Activated naive CD4-positive, alpha-beta T cell treated with anti-CD3 and anti-CD28 coated beads for 36 hours (primary cell): ENCODE data around the gene FOLH1. TPM values are rescaled to one million over a fixed set of nuclear protein-coding genes. Genes with fewer than 3 reads are reported as not detected.
"Not testable (repeated sequence)": the region's sequence is repeated elsewhere in the genome, so short reads cannot be mapped to it uniquely, and the experiment has no call there.

Source experiments
- CTCF ChIA-PET: fragments of 350-600 bp; sonication (Branson Sonifier 250); formaldehyde crosslinking; loops from one replicate; lab custom pipeline; 2021; ENCODE audit warnings: antibody characterized with exemption; lab: Charles Lee
- DNase-seq: peaks from one replicate; pipeline ENCODE4 v3.0.0-alpha.2; 2020
- H3K27ac Mint-ChIP-seq: one replicate; pipeline ENCODE4 v1.8.0; 2021; ENCODE audit warnings: mild to moderate bottlenecking, mixed read lengths
- H3K27me3 Mint-ChIP-seq: one replicate; pipeline ENCODE4 v1.8.0; 2021; ENCODE audit warnings: low read depth, mixed read lengths
- H3K36me3 Mint-ChIP-seq: one replicate; pipeline ENCODE4 v1.8.0; 2021; ENCODE audit warnings: low read depth, mixed read lengths
- H3K4me1 Mint-ChIP-seq: one replicate; pipeline ENCODE4 v1.8.0; 2021; ENCODE audit warnings: low read depth, mixed read lengths
- H3K4me3 Mint-ChIP-seq: one replicate; pipeline ENCODE4 v1.8.0; 2021; ENCODE audit warnings: mild to moderate bottlenecking, moderate library complexity, mixed read lengths
- H3K9me3 Mint-ChIP-seq: one replicate; pipeline ENCODE4 v1.8.0; 2021; ENCODE audit warnings: mixed read lengths
- intact Hi-C: fragments of 100-400 bp; cut with micrococcal nuclease; formaldehyde crosslinking; loops from one replicate; pipeline ENCODE4 v1.15.1; 2023
- total RNA-seq, 2 experiments: library from RNA; stranded (reverse); gene quantifications; one replicate each; pipeline ENCODE4 v1.2.3, GENCODE V29; 2021

The FOLH1 gene
- total RNA-seq, 2 experiments from 2014 or later, result not detected

DNA sequence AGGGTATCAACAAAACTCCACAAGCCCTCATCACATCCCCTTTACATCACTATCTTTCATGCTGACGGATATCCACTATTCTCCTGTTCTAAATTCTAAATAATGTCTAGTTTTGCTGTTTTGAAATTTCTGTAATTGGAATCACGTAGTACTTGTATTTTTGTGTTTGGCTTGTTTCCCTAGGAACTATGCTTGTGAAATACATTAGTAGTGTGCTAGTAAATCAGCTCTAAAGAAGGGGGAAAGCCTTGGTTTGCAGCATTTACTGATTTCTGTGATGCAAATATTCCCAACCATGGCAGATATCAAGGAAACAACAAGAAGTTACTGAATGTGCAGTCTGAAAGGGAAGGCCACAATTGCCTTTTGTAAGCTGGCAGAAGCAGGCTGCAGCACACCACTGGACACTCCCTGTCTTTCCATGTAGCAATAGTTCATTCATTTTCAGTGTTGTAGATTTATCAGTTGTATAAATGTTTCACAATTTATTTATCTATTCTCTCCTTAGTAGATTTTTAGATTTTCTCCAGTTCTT, 4.7 kb upstream of the FOLH1 start:
- CTCF ChIA-PET, result no interaction called here
- DNase-seq, result no peak

DNA sequence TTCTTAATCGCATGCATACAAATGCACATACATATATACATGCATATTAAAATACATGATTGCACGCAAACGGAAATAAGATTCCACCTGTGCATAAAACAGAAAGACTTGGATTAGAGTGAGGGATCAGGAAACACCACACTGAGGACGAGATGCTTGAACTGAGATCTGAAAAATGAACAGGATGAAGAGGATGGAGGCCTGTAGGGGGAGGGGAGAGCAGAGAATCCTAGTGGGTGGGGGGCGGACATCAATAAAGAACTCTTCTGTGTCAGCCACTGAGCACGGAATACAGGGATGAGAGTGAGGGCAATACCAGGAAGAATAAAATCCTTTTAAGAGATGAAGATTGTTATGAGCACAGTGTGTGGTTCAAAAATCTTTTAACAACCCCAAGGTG, 1.4 kb downstream of the FOLH1 start:
- H3K27ac Mint-ChIP-seq, H3K4me3 Mint-ChIP-seq, H3K9me3 Mint-ChIP-seq, H3K4me1 Mint-ChIP-seq, H3K36me3 Mint-ChIP-seq, DNase-seq, CTCF ChIA-PET, H3K27me3 Mint-ChIP-seq, intact Hi-C loops: not testable (repeated sequence)

More for the DNA sequence above, 4.7 kb upstream of the FOLH1 start:
- Mint-ChIP-seq H3K4me1 (peaks cover 2% of the 10 kb centered on the region), H3K9me3 (no peaks in the 10 kb centered on the region), H3K27ac (no peak overlapping the region), H3K4me3 (no peak overlapping the region), H3K36me3 (no peaks in the 10 kb centered on the region), H3K27me3 (no peaks in the 10 kb centered on the region)
- intact Hi-C loops, result no loop called here

DNA sequence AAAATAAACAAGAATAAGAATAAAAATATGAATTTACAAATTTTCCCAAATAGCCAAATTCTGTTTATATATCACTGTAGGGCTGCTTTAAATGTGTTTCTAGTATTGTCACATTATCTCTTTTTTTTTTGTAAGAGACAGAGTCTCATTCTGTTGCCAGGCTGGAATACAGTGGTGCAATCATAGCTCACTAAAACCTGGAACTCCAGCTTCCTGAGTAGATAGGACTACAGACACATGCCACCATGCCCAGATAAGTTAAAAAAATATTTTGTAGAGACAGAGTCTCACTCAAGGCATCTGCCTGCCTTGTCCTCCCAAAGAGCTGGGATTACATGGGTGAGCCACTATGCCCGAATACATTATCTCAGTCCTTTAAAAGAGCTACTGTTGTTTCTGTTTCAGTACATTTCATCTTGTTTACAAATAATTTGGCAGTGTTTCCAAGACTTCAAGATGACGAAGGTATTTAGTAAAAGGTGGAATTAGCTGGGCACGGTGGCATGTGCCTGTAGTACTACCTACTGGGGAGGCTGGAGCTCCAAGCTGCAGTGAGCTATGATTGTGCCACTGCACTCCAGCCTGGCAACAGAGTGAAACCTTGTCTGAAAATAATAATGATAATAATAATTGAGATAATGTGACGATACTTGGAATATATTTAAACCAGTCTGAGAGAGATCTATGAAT, 6.0 kb downstream of the FOLH1 start:
- Mint-ChIP-seq H3K4me3 (no peak overlapping the region), H3K4me1 (no peaks in the 10 kb centered on the region), H3K36me3 (no peaks in the 10 kb centered on the region), H3K27me3 (peaks cover 3% of the 10 kb centered on the region), H3K27ac (no peak overlapping the region), H3K9me3 (no peaks in the 10 kb centered on the region)
- CTCF ChIA-PET, result no interaction called here
- intact Hi-C loops, result no loop called here
- DNase-seq, result no peak

DNA sequence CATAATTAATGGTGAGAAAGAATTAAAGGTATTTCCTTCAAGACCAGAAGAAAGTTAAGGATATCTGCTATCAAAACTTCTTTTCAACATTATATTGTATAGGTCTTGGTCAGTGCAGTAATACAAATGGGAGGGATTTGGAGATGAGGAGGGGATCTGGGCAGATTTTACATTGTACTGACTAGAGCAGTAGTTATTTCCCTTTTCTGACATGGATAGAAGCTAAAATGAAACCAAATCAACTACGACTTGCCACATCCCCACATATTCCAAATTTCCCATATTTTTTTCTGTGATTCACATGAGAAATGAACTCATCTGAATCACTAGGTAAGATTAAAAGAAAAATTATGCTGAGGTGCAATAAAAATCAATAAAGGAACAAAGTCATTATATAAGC, 11.6 kb downstream of the FOLH1 start:
- H3K27ac Mint-ChIP-seq, DNase-seq, H3K27me3 Mint-ChIP-seq, intact Hi-C loops, H3K9me3 Mint-ChIP-seq, CTCF ChIA-PET, H3K4me3 Mint-ChIP-seq, H3K36me3 Mint-ChIP-seq, H3K4me1 Mint-ChIP-seq: not testable (repeated sequence)

DNA sequence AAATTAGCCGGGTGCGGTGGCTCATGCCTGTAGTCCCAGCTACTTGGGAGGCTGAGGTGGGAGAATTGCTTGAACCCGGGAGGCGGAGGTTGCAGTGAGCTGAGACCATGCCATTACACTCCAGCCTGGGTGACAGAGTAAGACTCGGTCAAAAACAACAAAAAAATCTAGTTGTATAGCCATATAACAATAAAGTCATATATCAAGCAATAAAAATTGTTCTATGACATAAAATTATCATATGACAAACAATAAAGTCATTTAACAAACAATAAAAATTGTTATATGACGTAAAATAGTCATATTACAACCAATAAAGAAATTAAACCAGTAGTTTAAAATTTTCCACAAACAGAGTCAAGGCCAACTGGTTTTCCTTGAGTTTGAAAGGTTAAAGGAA, 12.4 kb downstream of the FOLH1 start:
- H3K4me1 Mint-ChIP-seq, intact Hi-C loops, DNase-seq, H3K9me3 Mint-ChIP-seq, H3K36me3 Mint-ChIP-seq, CTCF ChIA-PET, H3K4me3 Mint-ChIP-seq, H3K27me3 Mint-ChIP-seq, H3K27ac Mint-ChIP-seq: not testable (repeated sequence)

DNA sequence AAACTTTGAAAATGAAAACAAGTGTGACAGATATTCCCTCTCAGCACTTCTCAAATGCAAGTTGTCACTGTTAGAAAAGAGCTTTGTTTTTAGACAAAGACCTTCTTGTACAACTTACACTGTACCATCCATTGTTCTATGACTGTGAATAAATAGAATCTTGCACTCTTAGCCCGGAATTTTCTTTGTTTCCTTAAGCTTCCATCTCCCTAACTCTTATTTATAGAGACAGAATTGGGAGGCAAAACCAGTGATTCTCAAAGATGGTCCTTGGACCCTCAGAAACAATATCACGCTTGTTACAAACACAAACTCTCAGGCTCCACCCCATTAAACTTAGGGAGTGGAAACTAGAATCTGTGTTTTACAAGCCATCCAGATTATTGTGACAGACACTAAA, 18.1 kb downstream of the FOLH1 start:
- H3K27me3 Mint-ChIP-seq, CTCF ChIA-PET, DNase-seq, H3K4me3 Mint-ChIP-seq, intact Hi-C loops, H3K9me3 Mint-ChIP-seq, H3K4me1 Mint-ChIP-seq, H3K36me3 Mint-ChIP-seq, H3K27ac Mint-ChIP-seq: not testable (repeated sequence)

DNA sequence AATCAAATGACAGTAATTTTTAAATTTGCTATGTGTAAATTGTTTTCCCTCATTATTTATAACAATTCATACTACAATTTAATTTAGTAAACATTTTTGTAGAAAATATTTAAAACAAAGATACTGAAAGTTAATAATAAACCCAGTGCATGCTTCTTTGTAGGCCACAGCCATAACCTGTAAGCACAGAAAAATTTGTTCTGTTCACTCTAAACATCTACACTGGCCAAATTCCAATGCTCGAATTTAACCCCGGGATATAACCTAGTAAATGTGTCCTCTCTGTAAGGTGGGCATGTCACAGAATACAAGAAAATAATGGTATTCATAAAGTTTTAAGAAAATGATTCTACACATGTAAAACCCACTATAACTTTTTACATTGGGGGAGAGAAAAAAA, 22.2 kb downstream of the FOLH1 start:
- DNase-seq, CTCF ChIA-PET, H3K4me3 Mint-ChIP-seq, H3K27ac Mint-ChIP-seq, H3K9me3 Mint-ChIP-seq, H3K36me3 Mint-ChIP-seq, intact Hi-C loops, H3K4me1 Mint-ChIP-seq, H3K27me3 Mint-ChIP-seq: not testable (repeated sequence)

DNA sequence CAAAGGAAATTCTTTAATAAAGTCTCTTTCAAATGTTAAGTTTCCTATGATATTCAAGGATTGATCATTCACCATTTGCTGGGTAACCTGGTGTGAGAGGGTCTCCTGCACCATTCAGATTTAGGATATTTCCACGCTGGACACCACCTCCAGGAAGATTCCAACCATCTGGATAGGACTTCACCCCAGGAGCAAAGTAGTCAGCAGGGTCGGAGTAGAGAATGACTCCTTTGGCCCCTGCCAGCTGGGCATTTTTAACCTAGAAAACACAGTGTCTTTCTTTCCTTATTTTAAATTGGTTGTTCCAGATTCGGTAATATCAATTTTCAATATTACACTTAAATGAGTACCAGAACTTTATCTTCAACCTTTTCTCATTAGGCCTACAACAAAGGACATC, 22.8 kb downstream of the FOLH1 start:
- H3K9me3 Mint-ChIP-seq, H3K36me3 Mint-ChIP-seq, H3K4me1 Mint-ChIP-seq, H3K4me3 Mint-ChIP-seq, intact Hi-C loops, H3K27me3 Mint-ChIP-seq, H3K27ac Mint-ChIP-seq, DNase-seq, CTCF ChIA-PET: not testable (repeated sequence)

DNA sequence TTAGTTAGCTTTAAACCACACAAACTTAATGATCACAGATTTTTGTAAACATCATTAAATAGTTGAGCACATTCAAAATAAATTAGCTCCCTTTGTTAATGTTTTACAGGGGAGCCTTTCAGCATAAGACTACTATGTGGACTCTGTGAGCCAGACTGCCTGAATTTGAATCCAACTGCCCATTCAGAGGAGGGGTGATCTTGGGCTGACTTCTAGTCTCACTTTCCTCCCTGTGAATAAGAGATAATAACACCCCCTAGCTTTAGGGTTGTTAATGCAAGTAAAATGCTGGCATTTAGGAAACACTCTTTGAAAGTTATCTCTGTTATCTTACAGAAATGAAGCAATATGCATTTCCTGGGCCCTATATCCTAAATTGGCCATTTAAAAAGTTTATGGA, 23.6 kb downstream of the FOLH1 start:
- H3K27me3 Mint-ChIP-seq, CTCF ChIA-PET, intact Hi-C loops, H3K27ac Mint-ChIP-seq, H3K9me3 Mint-ChIP-seq, H3K4me3 Mint-ChIP-seq, H3K4me1 Mint-ChIP-seq, H3K36me3 Mint-ChIP-seq, DNase-seq: not testable (repeated sequence)

DNA sequence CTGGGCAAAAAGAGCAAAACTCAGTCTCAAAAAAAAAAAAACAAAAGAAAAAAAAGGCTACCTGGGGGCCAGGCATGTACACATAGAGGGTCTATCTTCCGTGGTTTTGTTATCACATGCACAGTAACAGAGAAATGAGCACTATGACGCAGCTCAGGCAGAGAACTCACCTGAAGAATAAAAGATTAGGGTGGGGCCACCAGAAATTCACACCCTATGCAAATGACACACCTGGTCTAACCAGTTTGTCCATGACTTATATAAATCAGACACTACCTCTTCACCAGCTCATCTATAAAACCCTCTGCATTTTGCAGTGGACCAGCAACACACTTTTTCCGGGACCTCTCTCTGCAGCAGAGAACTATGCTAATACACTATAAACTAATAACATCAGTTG, 30.5 kb downstream of the FOLH1 start:
- H3K4me3 Mint-ChIP-seq, intact Hi-C loops, DNase-seq, H3K27me3 Mint-ChIP-seq, CTCF ChIA-PET, H3K36me3 Mint-ChIP-seq, H3K27ac Mint-ChIP-seq, H3K9me3 Mint-ChIP-seq, H3K4me1 Mint-ChIP-seq: not testable (repeated sequence)

DNA sequence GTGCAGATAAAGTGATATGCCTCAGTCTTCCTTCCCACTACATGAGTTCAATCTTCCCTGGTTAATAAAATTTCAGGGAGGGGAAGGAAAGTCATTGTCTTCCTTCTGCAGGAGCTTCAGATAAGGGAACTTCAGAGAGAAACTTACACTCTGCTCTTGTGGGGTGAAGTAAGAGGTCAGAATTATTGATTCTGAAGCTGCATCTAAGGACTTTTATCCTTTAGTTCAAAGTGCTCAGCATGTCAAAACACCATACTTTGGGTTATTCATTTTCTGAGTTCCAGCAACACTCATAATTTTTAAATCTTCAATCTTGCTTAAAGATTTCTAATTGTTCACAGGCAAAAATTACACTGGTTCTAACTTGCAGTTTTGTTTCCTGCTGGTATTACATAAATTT, 33.0 kb downstream of the FOLH1 start:
- intact Hi-C loops, H3K36me3 Mint-ChIP-seq, DNase-seq, H3K27me3 Mint-ChIP-seq, CTCF ChIA-PET, H3K4me1 Mint-ChIP-seq, H3K4me3 Mint-ChIP-seq, H3K27ac Mint-ChIP-seq, H3K9me3 Mint-ChIP-seq: not testable (repeated sequence)

DNA sequence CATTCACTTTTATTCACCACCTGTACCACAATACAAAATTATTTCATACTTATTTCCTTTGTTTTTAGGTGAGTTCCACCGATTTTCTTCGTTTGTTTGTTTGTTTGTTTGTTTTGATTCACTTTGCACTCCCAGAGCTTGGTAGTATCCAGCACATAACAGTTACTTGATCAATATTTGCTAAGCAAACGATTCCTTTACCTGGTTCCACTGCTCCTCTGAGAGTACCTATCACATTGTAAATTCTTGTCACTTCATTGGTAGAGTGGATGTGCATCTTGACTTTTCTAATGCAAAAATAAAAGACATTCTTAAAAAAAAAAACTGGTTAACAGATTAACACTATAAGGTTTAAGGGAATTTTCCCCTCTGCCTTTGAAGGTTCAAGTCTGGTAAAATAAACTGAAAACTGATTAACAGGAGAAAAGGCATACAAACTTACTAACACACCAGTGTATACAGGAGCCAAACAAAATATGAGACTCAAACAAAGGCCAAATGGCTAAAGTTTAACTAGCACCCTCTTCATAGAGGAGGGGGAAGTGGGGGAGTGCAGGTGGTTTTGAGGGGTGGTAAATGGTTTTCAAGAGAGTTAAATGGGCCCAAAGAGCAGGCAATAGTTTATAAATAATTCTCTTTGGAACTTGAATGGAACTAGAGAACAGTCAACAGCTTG, 33.6 kb downstream of the FOLH1 start:
- H3K4me1 Mint-ChIP-seq, DNase-seq, CTCF ChIA-PET, H3K36me3 Mint-ChIP-seq, H3K27me3 Mint-ChIP-seq, H3K9me3 Mint-ChIP-seq, intact Hi-C loops, H3K4me3 Mint-ChIP-seq, H3K27ac Mint-ChIP-seq: not testable (repeated sequence)

DNA sequence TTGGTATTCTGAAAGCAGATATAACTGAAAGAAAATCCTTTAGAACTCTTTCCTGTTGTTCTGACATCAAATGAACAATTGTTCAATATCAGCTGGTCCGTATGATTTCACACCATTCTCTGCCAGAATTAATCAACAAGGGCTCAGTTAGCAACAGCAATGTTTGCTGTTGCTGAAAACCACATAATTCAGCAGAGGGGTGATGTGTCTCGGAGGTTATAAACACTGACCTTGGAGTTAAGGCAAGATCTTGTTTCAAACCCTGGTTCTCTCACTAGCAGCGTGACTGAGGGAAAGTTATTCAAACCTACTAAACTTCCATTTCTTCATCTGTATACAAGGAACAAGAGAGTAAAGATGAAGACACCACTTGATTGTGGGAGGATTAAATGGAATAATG, 36.8 kb downstream of the FOLH1 start:
- H3K4me3 Mint-ChIP-seq, H3K4me1 Mint-ChIP-seq, H3K27ac Mint-ChIP-seq, H3K9me3 Mint-ChIP-seq, DNase-seq, H3K36me3 Mint-ChIP-seq, CTCF ChIA-PET, intact Hi-C loops, H3K27me3 Mint-ChIP-seq: not testable (repeated sequence)
